Right atrium auricular region (tissue), 2 donors: ENCODE measurements around the gene SYCP2. TPM values are rescaled to one million over a fixed set of nuclear protein-coding genes. Genes with fewer than 3 reads are reported as not detected.
"Not testable (repeated sequence)": the region's sequence is repeated elsewhere in the genome, so short reads cannot be mapped to it uniquely, and the experiment has no call there.

Source experiments
- DNase-seq: peaks from one replicate; pipeline ENCODE4 v3.0.0-alpha.2; 2019; ENCODE audit warnings: low spot score
- H3K27ac ChIP-seq, 2 donors: fragments of 200-600 bp; sonication (generic); 1 replicate in 1 of 2; 2 replicates in 1 of 2; pipeline ENCODE4 v1.5.1; 2016 to 2019
- H3K27me3 ChIP-seq, 2 donors: fragments of 200-600 bp; sonication (generic); one replicate each; pipeline versions ENCODE4 v1.5.1 to v1.6.0; 2017 to 2019
- H3K36me3 ChIP-seq: fragments of 200-600 bp; sonication (generic); one replicate; pipeline ENCODE4 v1.5.1; 2016
- H3K4me1 ChIP-seq, 2 donors: fragments of 200-600 bp; sonication (generic); one replicate each; pipeline versions ENCODE4 v1.5.1 to v1.6.0; 2017 to 2019
- H3K4me3 ChIP-seq, 2 donors: fragments of 200-600 bp; sonication (generic); 1 replicate in 1 of 2; 2 replicates in 1 of 2; pipeline ENCODE4 v1.5.1; 2017 to 2019; ENCODE audit warnings: mild to moderate bottlenecking in 1 of 2, moderate library complexity in 1 of 2
- H3K9me3 ChIP-seq, 2 donors: fragments of 200-600 bp; sonication (generic); one replicate each; pipeline ENCODE4 v1.5.1; 2019
- CTCF ChIP-seq, 2 donors: fragments of 200-600 bp; sonication (generic); IDR thresholded peaks; one replicate each; pipeline ENCODE4 v1.5.1; 2019; ENCODE audit warnings: antibody characterized with exemption in 2 of 2
- total RNA-seq, 2 donors: library from RNA; depleted of rRNA; stranded (reverse); fragments of >200 nt; gene quantifications; one replicate each; pipeline ENCODE4 v1.1.0, GENCODE V29; 2016

SYCP2 gene
- total RNA-seq, 2 donors from 2014 or later: 0.56 to 0.79 TPM

GRCh38 chr20:59895908-59896307 lies 37.5 kb downstream of the SYCP2 start:
- no peak for DNase-seq
- no peak for TF ChIP-seq CTCF (IDR thresholded peaks at IDR 0.05)
- Histone ChIP-seq H3K9me3 (no peaks in the 10 kb centered on the region), H3K4me3 (no peak overlapping the region), H3K4me1 (no peaks in the 10 kb centered on the region), H3K36me3 (no peaks in the 10 kb centered on the region), H3K27me3 (no peaks in the 10 kb centered on the region), H3K27ac (no peak overlapping the region)

- no peaks in the 10 kb centered on the region for H3K36me3 ChIP-seq
- no peak overlapping the region for H3K27ac ChIP-seq
- DNase-seq: no peak
- H3K4me1 ChIP-seq: no peaks in the 10 kb centered on the region
- H3K27me3 ChIP-seq: no peaks in the 10 kb centered on the region
- no peaks in the 10 kb centered on the region for H3K9me3 ChIP-seq
- H3K4me3 ChIP-seq: no peak overlapping the region
- TF ChIP-seq CTCF (IDR thresholded peaks at IDR 0.05): no peak
Measured at GRCh38 chr20:59891581-59891980, 41.9 kb downstream of the SYCP2 start.

GRCh38 chr20:59890035-59890434 lies 43.4 kb downstream of the SYCP2 start:
- H3K9me3 ChIP-seq, H3K27me3 ChIP-seq, H3K4me1 ChIP-seq, DNase-seq, H3K36me3 ChIP-seq, H3K27ac ChIP-seq, H3K4me3 ChIP-seq: not testable (repeated sequence)

- no peak for TF ChIP-seq CTCF (IDR thresholded peaks at IDR 0.05)
- no peak overlapping the region for H3K27ac ChIP-seq
- H3K4me3 ChIP-seq: no peak overlapping the region
- no peak for DNase-seq
- H3K36me3 ChIP-seq: no peaks in the 10 kb centered on the region
- no peaks in the 10 kb centered on the region for H3K9me3 ChIP-seq
- H3K4me1 ChIP-seq: no peaks in the 10 kb centered on the region
- no peaks in the 10 kb centered on the region for H3K27me3 ChIP-seq
Measured at GRCh38 chr20:59888050-59888449, 45.4 kb downstream of the SYCP2 start.

- Histone ChIP-seq H3K4me3 (no peak overlapping the region), H3K27me3 (no peaks in the 10 kb centered on the region), H3K4me1 (no peaks in the 10 kb centered on the region), H3K36me3 (no peaks in the 10 kb centered on the region), H3K9me3 (no peaks in the 10 kb centered on the region), H3K27ac (no peak overlapping the region)
- no peak for DNase-seq
- TF ChIP-seq CTCF (IDR thresholded peaks at IDR 0.05): no peak
Measured at GRCh38 chr20:59884494-59884893, 48.9 kb downstream of the SYCP2 start.

GRCh38 chr20:59880198-59880597 lies 53.2 kb downstream of the SYCP2 start:
- no peaks in the 10 kb centered on the region for H3K36me3 ChIP-seq
- no peak overlapping the region for H3K4me3 ChIP-seq
- no peaks in the 10 kb centered on the region for H3K4me1 ChIP-seq
- H3K27me3 ChIP-seq: no peaks in the 10 kb centered on the region
- no peak for TF ChIP-seq CTCF (IDR thresholded peaks at IDR 0.05)
- no peak for DNase-seq
- no peak overlapping the region for H3K27ac ChIP-seq
- no peaks in the 10 kb centered on the region for H3K9me3 ChIP-seq
